Osteoblast (primary cell): ENCODE results near the gene ANGPTL1. TPM values are rescaled to one million over a fixed set of nuclear protein-coding genes. Genes with fewer than 3 reads are reported as not detected.
A peak's percentile ranks its signal among the peaks of the same experiment; 100 is the strongest.

Experiments
- DNase-seq: peaks from one replicate; pipeline ENCODE4 v3.0.0; 2011; ENCODE audit warnings: low spot score, mixed read lengths; ENCODE audit not compliant: insufficient read length; ENCODE audit errors: missing footprints
- H2AFZ ChIP-seq: 2 replicates; pipeline ENCODE4 v1.6.0; 2011; ENCODE audit warnings: mild to moderate bottlenecking, low read length
- H3K27ac ChIP-seq: 2 replicates; pipeline ENCODE4 v1.5.1; 2011; ENCODE audit warnings: mild to moderate bottlenecking, low read depth, low read length, moderate library complexity
- H3K27me3 ChIP-seq: 2 replicates; pipeline ENCODE4 v1.6.0; 2012; ENCODE audit warnings: mild to moderate bottlenecking, control low read depth, inconsistent platforms, low read length, moderate library complexity; ENCODE audit not compliant: insufficient read depth
- H3K36me3 ChIP-seq: 2 replicates; pipeline ENCODE4 v1.5.1; 2011; ENCODE audit warnings: mild to moderate bottlenecking, low read length, control low read depth, moderate library complexity; ENCODE audit not compliant: insufficient read depth
- H3K4me1 ChIP-seq: 2 replicates; pipeline ENCODE4 v1.5.1; 2011; ENCODE audit warnings: mild to moderate bottlenecking, low read length, control low read depth, moderate library complexity; ENCODE audit not compliant: insufficient read depth
- H3K4me2 ChIP-seq: 2 replicates; pipeline ENCODE4 v1.6.0; 2011; ENCODE audit warnings: mild to moderate bottlenecking, low read length; ENCODE audit not compliant: insufficient read depth
- H3K4me3 ChIP-seq: fragments of 200-600 bp; sonication (generic); 3 replicates; pipeline ENCODE4 v1.5.1; 2012; ENCODE audit warnings: mild to moderate bottlenecking, low read length, inconsistent platforms; ENCODE audit not compliant: insufficient read depth
- H3K79me2 ChIP-seq: 2 replicates; pipeline ENCODE4 v1.6.0; 2012; ENCODE audit warnings: mild to moderate bottlenecking, low read length, control low read depth, inconsistent platforms; ENCODE audit not compliant: insufficient read depth
- H3K9me3 ChIP-seq: 2 replicates; pipeline ENCODE4 v1.5.1; 2011; ENCODE audit warnings: low read depth, low read length, control low read depth
- H4K20me1 ChIP-seq: 2 replicates; pipeline ENCODE4 v1.6.0; 2012; ENCODE audit warnings: mild to moderate bottlenecking, low read length, control low read depth; ENCODE audit not compliant: insufficient read depth
- CTCF ChIP-seq: IDR thresholded peaks from 2 replicates; pipeline ENCODE4 v1.5.1; 2011; ENCODE audit warnings: mild to moderate bottlenecking, low read depth, low read length, moderate library complexity; ENCODE audit errors: extremely low read depth
- total RNA-seq: library from RNA; depleted of rRNA; stranded (reverse); fragments of >200 nt; gene quantifications from 2 replicates; pipeline ENCODE4 v1.2.3, GENCODE V29; 2012

Gene ANGPTL1
- total RNA-seq, 1 donor: 15.6 TPM

GRCh38 chr1:178821134-178821866 is 49.6 kb downstream of the ANGPTL1 start:
- peak; percentile 38 for DNase-seq
- Histone ChIP-seq H2AFZ (no peak overlapping the region), H3K4me1 (peaks cover 6% of the 10 kb centered on the region), H3K79me2 (peaks cover 6% of the 10 kb centered on the region), H3K27me3 (no peaks in the 10 kb centered on the region), H3K4me2 (no peak overlapping the region), H3K27ac (no peak overlapping the region), H4K20me1 (peaks cover 3% of the 10 kb centered on the region), H3K36me3 (no peaks in the 10 kb centered on the region), H3K4me3 (no peak overlapping the region), H3K9me3 (no peaks in the 10 kb centered on the region)
- no peak for TF ChIP-seq CTCF

GRCh38 chr1:178819123-178819522 is 51.8 kb downstream of the ANGPTL1 start:
- H3K79me2 ChIP-seq: peaks cover 8% of the 10 kb centered on the region
- H3K9me3 ChIP-seq: no peaks in the 10 kb centered on the region
- H3K27me3 ChIP-seq: no peaks in the 10 kb centered on the region
- H3K4me1 ChIP-seq: peaks cover 6% of the 10 kb centered on the region
- no peak overlapping the region for H2AFZ ChIP-seq
- no peak overlapping the region for H3K4me3 ChIP-seq
- no peaks in the 10 kb centered on the region for H3K36me3 ChIP-seq
- no peak for DNase-seq
- TF ChIP-seq CTCF: no peak
- peaks cover 3% of the 10 kb centered on the region for H4K20me1 ChIP-seq
- H3K27ac ChIP-seq: no peak overlapping the region
- no peak overlapping the region for H3K4me2 ChIP-seq

GRCh38 chr1:178818416-178818815 is 52.5 kb downstream of the ANGPTL1 start:
- peak; percentile 47 for DNase-seq
- Histone ChIP-seq H3K4me2 (no peak overlapping the region), H3K27ac (no peak overlapping the region), H3K4me1 (peaks cover 6% of the 10 kb centered on the region), H2AFZ (no peak overlapping the region), H3K79me2 (peaks cover 8% of the 10 kb centered on the region), H3K36me3 (no peaks in the 10 kb centered on the region), H3K9me3 (no peaks in the 10 kb centered on the region), H3K27me3 (no peaks in the 10 kb centered on the region), H4K20me1 (peaks cover 3% of the 10 kb centered on the region), H3K4me3 (no peak overlapping the region)
- TF ChIP-seq CTCF: no peak

- Histone ChIP-seq H3K36me3 (peaks cover 15% of the 10 kb centered on the region), H2AFZ (no peak overlapping the region), H3K79me2 (peaks cover 7% of the 10 kb centered on the region), H4K20me1 (no peaks in the 10 kb centered on the region), H3K27ac (no peak overlapping the region), H3K27me3 (no peaks in the 10 kb centered on the region), H3K4me2 (no peak overlapping the region), H3K9me3 (no peaks in the 10 kb centered on the region), H3K4me3 (no peak overlapping the region), H3K4me1 (no peaks in the 10 kb centered on the region)
- DNase-seq: no peak
- no peak for TF ChIP-seq CTCF
These were observed 60.3 kb downstream of the ANGPTL1 start for GRCh38 chr1:178810585-178810984.
